GM19438 (cell line): ENCODE measurements around the gene TMEM98.
"Not testable (repeated sequence)": the region's sequence is repeated elsewhere in the genome, so short reads cannot be mapped to it uniquely, and the experiment has no call there.

Source experiments
- ATAC-seq: cut with Tn5 transposase; IDR thresholded peaks from one replicate; pipeline ENCODE4 v1.9.1; 2021; ENCODE audit warnings: low read depth; ENCODE audit not compliant: unreplicated experiment

The TMEM98 gene

GRCh38 chr17:32940706-32941390, 12.9 kb downstream of the TMEM98 start:
- ATAC-seq = no peak

GRCh38 chr17:32941419-32942032, 13.6 kb downstream of the TMEM98 start:
- no peak for ATAC-seq

- ATAC-seq = no peak
Measured at GRCh38 chr17:32943206-32943605, 15.3 kb downstream of the TMEM98 start.

- ATAC-seq = no peak
Measured at GRCh38 chr17:32943647-32944191, 15.8 kb downstream of the TMEM98 start.

- no peak for ATAC-seq
Measured at GRCh38 chr17:32944248-32945020, 16.5 kb downstream of the TMEM98 start.

- ATAC-seq = no peak
Measured at GRCh38 chr17:32946375-32947135, 18.6 kb downstream of the TMEM98 start.

- ATAC-seq = no peak
Measured at GRCh38 chr17:32947736-32948135, 19.8 kb downstream of the TMEM98 start.

GRCh38 chr17:32949181-32949580, 21.2 kb downstream of the TMEM98 start:
- ATAC-seq = no peak

GRCh38 chr17:32952491-32952890, 24.5 kb downstream of the TMEM98 start:
- ATAC-seq = not testable (repeated sequence)

- no peak for ATAC-seq
Measured at GRCh38 chr17:32953045-32953444, 25.1 kb downstream of the TMEM98 start.

- ATAC-seq = no peak
Measured at GRCh38 chr17:32953857-32954256, 25.9 kb downstream of the TMEM98 start.

- ATAC-seq = no peak
Measured at GRCh38 chr17:32954477-32954876, 26.5 kb downstream of the TMEM98 start.

GRCh38 chr17:32955155-32955554, 27.2 kb downstream of the TMEM98 start:
- no peak for ATAC-seq

GRCh38 chr17:32956240-32956970, 28.5 kb downstream of the TMEM98 start:
- no peak for ATAC-seq

GRCh38 chr17:32958418-32958817, 30.5 kb downstream of the TMEM98 start:
- no peak for ATAC-seq

- no peak for ATAC-seq
Measured at GRCh38 chr17:32960815-32961214, 32.9 kb downstream of the TMEM98 start.

- ATAC-seq = no peak
Measured at GRCh38 chr17:32962320-32962711, 34.4 kb downstream of the TMEM98 start.

GRCh38 chr17:32964541-32964940, 36.6 kb downstream of the TMEM98 start:
- ATAC-seq = no peak

GRCh38 chr17:32969231-32969630, 41.3 kb downstream of the TMEM98 start:
- not testable (repeated sequence) for ATAC-seq

GRCh38 chr17:32970281-32970680, 42.3 kb downstream of the TMEM98 start:
- no peak for ATAC-seq
